PFSK-1 (cell line): ENCODE data around the gene MYORG.
A peak's percentile ranks its signal among the peaks of the same experiment; 100 is the strongest.

Experiments
- FOXP2 ChIP-seq: optimal IDR thresholded peaks from 2 replicates; pipeline ENCODE3; 2011; ENCODE audit warnings: borderline replicate concordance, control low read depth, inconsistent platforms; ENCODE audit not compliant: insufficient read depth; ENCODE audit errors: extremely low read length, extremely low read depth
- POLR2AphosphoS5 ChIP-seq: IDR thresholded peaks from 2 replicates; pipeline ENCODE4 v1.6.1; 2012; ENCODE audit warnings: low read depth, mild to moderate bottlenecking, control low read depth, low read length, moderate library complexity
- REST ChIP-seq, 2 experiments: IDR thresholded peaks; 2 replicates each; pipeline versions ENCODE4 v1.6.1 to v1.8.0; 2011 to 2012; ENCODE audit warnings: low read depth in 2 of 2, low read length in 2 of 2, control low read depth in 1 of 2, inconsistent platforms in 1 of 2, mild to moderate bottlenecking in 1 of 2, moderate library complexity in 1 of 2; ENCODE audit not compliant: insufficient read depth in 1 of 2
- SIN3A ChIP-seq: IDR thresholded peaks from 2 replicates; pipeline ENCODE4 v1.6.1; 2012; ENCODE audit warnings: mild to moderate bottlenecking, low read length, moderate library complexity, borderline replicate concordance; ENCODE audit not compliant: insufficient read depth
- TAF1 ChIP-seq: IDR thresholded peaks from 2 replicates; pipeline ENCODE4 v1.6.1; 2012; ENCODE audit warnings: low read length, control low read depth, borderline replicate concordance; ENCODE audit not compliant: insufficient read depth

MYORG gene

GRCh38 chr9:34412336-34412735, 35.6 kb upstream of the MYORG start:
- TF ChIP-seq POLR2AphosphoS5 (no peak), TAF1 (no peak), SIN3A (no peak), REST (IDR thresholded peaks at IDR 0.05; ENCODE audit: insufficient read depth in 1 of 2, low read depth in 2 of 2, low read length in 2 of 2) (no peak), FOXP2 (no peak)

GRCh38 chr9:34409154-34409553, 32.5 kb upstream of the MYORG start:
- TF ChIP-seq REST (IDR thresholded peaks at IDR 0.05; ENCODE audit: insufficient read depth in 1 of 2, low read depth in 2 of 2, low read length in 2 of 2) (no peak), POLR2AphosphoS5 (no peak), SIN3A (no peak), TAF1 (no peak), FOXP2 (no peak)

GRCh38 chr9:34408173-34408572, 31.5 kb upstream of the MYORG start:
- no peak for TF ChIP-seq REST (IDR thresholded peaks at IDR 0.05; ENCODE audit: insufficient read depth in 1 of 2, low read depth in 2 of 2, low read length in 2 of 2)
- no peak for TF ChIP-seq SIN3A
- TF ChIP-seq POLR2AphosphoS5: no peak
- TF ChIP-seq TAF1: no peak
- no peak for TF ChIP-seq FOXP2

GRCh38 chr9:34406219-34406618, 29.5 kb upstream of the MYORG start:
- TF ChIP-seq TAF1 (no peak), POLR2AphosphoS5 (no peak), FOXP2 (no peak), REST (IDR thresholded peaks at IDR 0.05; ENCODE audit: insufficient read depth in 1 of 2, low read depth in 2 of 2, low read length in 2 of 2) (peak in 1 of 2 experiments; percentile 71; a peak in 2 of 4 replicates)

- TF ChIP-seq POLR2AphosphoS5 (no peak), TAF1 (no peak), REST (IDR thresholded peaks at IDR 0.05; ENCODE audit: insufficient read depth in 1 of 2, low read depth in 2 of 2, low read length in 2 of 2) (no peak), FOXP2 (no peak), SIN3A (no peak)
Measured at GRCh38 chr9:34405719-34406118, 29.0 kb upstream of the MYORG start.
